Activated T-cell treated with anti-CD3 and anti-CD28 coated beads for 24 hours (primary cell): ENCODE data around the gene RBM42.

Experiments
- DNase-seq: peaks from one replicate; pipeline ENCODE4 v3.0.0-alpha.2; 2020; ENCODE audit warnings: low read depth

Gene RBM42

DNA sequence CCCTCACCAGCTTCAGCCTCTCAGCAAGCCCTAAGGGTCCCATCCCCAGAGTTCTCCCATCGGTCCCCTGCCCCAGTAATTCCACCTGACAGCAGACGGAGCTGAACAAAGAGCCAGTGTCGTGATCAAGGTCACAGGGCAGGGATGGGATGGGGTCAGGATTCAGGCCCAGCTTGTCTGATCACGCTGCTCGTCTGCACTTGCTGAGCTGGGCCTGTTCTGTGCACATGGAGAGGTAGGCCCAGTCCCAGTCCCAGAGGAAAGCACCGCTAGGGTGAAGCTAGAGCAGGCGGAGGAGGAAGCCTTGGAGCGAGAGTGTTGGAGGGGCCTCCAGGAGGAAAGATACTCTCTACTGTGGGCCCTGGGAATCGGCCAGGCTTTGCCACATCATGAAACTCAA lies 7.1 kb upstream of the RBM42 start:
- no peak for DNase-seq

DNA sequence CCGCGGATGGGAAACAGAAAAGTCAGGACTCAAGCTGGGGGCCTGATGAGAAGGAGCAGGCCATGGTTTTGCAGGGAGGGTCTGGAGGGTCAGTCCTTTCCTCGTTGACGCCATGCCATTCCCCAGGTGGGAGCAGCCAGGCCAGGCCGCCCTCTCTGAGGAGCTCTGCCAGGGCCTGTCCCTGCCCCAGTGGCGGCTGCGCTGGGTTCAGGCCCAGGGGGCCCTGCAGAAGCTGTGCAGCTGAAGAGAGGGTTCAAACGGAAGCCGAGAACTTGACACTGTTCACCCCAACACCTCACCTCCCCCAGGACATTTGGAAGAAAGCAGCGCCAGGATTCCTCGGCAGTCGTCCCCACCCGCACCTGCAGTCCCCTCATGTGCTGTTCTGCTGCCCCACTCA lies 6.1 kb upstream of the RBM42 start:
- no peak for DNase-seq

DNA sequence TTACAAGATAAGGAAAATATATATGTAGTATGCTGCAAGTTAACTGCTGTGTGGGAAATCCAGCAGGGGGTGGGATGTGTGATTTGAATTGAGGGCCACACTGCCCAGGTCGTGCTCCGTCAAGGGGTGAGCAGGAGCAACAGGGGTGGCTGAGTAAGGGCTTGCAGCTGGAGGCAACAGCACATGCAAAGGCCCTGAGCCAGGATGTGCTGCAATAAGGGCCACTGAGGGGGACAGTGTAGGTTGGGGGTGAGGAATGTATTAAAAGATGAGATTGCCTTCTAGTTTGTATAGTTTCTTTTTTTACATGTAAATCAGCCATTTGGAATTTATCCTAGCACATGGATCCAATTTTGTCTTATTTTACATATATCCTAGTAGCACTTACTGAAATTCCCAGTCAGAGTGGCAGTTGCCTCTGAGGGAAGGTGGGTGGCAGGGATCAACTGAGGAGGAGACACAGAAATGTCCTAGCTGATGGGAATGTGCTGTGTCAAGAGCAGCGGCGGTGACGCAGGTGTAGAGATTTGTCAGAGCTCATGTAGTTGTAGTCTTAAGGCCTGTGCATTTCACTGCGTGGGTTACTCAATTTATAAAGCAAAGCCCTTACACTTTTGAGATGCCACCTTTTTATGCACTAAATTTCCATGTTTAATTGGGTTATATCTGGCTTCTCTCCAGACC lies 5.4 kb upstream of the RBM42 start:
- DNase-seq: no peak

DNA sequence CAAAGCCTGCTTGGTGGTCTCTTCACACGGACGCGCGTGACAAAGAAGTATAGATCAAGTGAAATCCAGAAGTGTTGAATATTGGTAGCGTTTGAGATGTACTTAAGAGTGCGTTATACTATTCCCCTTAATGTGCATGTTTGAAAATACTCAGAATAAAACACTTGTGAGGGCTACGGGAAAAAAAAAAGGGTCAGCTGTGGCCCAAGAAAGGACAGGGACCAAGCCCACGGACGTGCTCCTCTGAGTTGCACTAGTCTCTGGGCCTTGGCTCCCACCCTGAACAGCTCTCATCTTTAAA lies 622 bp upstream of the RBM42 start:
- DNase-seq: no peak

DNA sequence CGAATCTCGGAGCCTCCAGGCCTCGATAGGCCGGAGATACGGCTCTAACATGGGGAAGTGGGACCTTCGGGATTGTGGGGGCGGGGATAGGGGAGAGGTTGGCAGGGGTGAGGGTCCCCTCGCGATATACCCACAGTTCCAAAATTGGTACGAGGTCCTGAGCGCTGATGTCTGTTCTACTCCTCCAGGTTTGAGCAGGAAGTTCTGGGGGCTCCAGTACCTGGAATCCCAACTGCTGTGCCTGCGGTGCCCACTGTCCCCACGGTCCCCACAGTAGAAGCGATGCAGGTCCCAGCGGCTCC lies 447 bp downstream of the RBM42 start:
- no peak for DNase-seq

DNA sequence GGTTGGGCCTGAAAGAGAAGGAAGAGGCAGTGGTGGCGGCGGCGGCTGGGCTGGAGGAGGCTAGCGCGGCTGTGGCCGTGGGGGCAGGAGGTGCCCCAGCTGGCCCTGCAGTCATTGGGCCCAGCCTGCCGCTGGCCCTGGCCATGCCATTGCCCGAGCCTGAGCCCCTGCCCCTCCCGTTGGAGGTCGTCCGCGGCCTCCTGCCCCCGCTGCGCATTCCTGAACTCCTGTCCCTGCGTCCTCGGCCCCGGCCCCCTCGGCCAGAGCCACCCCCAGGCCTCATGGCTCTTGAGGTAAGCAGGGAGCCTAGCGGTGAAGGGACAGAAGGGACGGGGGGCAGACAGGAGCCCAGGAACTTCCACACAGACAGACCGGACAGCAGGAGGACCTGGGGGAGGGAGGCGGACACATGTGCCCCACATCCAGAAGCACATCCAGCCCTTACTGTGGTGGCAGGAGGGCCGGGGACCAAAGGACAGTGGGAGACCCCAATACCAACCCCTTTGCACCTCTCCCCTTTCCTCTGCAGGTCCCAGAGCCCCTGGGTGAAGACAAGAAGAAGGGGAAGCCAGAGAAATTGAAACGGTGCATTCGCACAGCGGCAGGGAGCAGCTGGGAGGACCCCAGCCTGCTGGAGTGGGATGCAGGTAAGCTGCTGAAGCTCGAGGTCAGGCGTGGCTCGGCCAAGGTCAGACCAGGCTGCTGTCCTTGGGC lies 5.0 kb downstream of the RBM42 start:
- DNase-seq: no peak

DNA sequence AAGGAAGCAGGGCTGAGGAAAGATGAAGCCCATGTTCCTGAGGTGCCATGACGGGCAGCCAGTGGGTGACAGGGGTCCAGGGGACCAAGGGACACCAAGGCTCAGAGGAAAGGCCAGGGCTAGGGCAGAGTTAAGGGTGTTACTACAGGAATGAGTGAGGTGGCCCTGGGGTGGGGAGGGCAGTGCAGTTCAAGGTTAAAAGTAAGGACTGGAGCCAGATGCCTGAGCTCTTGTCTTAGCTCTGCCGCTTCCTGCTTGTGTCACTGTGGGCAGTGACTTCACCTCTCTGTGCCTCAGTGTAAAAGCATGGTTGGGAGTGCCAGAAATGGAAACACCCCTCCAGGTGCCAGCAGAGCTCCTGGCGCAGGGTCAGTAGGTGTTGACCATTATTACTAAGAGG lies 7.8 kb downstream of the RBM42 start:
- DNase-seq: no peak

DNA sequence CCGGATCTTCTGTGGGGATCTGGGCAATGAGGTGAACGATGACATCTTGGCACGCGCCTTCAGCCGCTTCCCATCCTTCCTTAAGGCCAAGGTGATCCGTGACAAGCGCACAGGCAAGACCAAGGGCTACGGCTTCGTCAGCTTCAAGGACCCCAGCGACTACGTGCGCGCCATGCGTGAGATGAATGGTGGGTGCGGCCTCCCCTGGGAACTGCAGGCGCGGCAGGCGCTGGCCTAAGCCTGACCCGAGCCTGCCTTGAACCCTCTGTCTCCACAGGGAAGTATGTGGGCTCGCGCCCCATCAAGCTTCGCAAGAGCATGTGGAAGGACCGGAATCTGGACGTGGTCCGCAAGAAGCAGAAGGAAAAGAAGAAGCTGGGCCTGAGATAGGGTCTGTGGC lies 8.3 kb downstream of the RBM42 start:
- DNase-seq: no peak

- DNase-seq: no peak
These were observed 10.4 kb downstream of the RBM42 start for GRCh38 chr19:35639321-35639639.

DNA sequence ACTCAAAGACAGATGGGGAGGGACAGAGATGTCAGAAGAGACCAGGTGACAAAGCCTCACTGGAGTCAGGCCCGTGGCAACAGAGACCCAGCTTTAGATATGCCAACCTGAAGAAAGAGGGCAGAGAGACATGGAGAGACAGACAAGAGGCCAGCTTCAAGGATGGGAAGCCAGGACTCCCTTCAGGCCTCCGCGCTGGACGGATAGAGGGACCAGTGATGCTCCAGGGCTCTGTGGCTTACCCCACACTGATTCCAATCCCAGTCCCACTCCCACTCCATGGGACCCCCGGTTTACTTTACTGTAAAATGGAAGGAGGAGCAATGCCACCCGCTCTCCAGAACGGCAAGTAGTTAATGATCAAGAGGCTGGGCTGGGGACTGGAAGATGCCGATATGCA lies 11.0 kb downstream of the RBM42 start:
- no peak for DNase-seq

GRCh38 chr19:35641515-35642151 lies 12.8 kb downstream of the RBM42 start, which contains the start of gene ETV2:
ETV2 (plus strand) TSS chr19:35641745; CDS start chr19:35642461, 716 bp downstream.
- DNase-seq: peak; percentile 22

DNA sequence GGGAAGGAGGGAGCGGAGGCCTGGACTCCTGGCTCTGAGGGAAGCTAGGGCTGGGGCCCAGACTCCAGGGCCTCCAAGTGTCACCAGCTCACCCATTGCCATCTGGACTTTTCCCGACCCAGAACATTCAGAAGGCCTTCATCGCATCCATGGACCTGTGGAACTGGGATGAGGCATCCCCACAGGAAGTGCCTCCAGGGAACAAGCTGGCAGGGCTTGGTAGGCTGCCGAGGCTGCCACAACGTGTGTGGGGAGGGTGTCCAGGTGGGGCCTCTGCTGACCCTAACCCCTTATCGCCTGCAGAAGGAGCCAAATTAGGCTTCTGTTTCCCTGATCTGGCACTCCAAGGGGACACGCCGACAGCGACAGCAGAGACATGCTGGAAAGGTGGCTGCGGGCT lies 13.5 kb downstream of the RBM42 start:
- DNase-seq: no peak

- no peak for DNase-seq
These were observed 14.0 kb downstream of the RBM42 start for GRCh38 chr19:35642798-35643254.

GRCh38 chr19:35643255-35644205 lies 14.7 kb downstream of the RBM42 start:
- DNase-seq: peak; percentile 69

DNA sequence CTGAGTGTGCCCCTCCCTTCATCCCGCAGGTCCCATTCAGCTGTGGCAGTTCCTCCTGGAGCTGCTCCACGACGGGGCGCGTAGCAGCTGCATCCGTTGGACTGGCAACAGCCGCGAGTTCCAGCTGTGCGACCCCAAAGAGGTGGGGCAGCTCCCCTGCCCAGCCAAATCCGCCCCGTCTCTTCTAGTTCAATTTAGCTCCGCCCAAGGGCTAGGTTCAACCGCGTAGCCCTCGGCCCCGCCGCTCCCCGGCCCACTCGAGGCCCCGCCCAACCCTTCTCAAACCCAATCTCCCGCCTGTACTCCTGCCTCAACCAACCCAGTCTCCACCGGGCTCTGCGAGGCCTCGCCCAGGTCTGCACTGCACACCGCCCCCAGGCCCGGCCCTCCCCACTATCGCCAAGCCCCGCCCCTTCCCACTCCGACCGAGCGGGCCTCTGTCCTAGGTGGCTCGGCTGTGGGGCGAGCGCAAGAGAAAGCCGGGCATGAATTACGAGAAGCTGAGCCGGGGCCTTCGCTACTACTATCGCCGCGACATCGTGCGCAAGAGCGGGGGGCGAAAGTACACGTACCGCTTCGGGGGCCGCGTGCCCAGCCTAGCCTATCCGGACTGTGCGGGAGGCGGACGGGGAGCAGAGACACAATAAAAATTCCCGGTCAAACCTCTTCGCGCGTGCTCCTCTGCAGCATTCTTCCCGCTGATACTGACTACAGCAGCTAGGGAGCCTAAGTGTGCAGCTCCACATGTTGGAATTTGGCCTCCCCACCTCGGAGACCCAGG lies 15.6 kb downstream of the RBM42 start:
- DNase-seq: peak; percentile 95

- DNase-seq: peak; percentile 74
These were observed 16.3 kb downstream of the RBM42 start for GRCh38 chr19:35644987-35645679.

DNA sequence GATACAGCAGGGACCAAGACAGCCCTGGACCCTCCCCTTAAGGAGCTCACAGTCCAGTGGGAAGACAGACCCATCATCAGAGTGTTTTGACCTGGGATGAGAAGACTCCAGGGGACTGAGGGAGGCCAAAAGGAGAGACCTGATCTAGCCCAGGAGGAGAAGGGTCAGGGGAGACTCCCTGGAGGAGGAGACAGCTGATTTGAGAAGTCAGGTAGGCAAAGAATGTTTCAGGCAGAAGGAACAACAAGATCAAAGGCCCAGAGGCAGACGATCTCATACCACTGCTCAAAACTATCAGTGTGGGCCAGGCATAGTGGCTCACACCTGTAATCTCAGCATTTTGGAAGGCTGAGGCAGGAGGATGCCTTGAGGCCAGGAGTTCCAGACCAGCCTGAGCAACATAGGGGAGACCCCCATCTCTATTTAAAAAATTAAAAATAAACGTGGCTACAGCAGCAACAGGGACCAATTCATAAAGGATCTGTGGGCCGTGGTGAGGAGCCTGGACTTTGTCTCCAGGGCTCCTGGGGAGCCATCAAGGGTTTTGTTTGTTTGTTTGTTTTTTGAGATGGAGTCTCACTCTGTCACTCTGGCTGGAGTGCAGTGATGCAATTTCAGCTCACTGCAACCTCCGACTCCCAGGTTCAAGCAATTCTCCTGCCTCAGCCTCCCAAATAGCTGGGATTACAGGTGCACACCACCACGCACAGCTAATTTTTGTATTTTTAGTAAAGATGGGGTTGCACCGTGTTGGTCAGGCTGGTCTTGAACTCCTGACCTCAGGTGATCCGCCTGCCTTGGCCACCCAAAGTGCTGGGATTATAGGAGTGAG lies 17.1 kb downstream of the RBM42 start:
- no peak for DNase-seq

DNA sequence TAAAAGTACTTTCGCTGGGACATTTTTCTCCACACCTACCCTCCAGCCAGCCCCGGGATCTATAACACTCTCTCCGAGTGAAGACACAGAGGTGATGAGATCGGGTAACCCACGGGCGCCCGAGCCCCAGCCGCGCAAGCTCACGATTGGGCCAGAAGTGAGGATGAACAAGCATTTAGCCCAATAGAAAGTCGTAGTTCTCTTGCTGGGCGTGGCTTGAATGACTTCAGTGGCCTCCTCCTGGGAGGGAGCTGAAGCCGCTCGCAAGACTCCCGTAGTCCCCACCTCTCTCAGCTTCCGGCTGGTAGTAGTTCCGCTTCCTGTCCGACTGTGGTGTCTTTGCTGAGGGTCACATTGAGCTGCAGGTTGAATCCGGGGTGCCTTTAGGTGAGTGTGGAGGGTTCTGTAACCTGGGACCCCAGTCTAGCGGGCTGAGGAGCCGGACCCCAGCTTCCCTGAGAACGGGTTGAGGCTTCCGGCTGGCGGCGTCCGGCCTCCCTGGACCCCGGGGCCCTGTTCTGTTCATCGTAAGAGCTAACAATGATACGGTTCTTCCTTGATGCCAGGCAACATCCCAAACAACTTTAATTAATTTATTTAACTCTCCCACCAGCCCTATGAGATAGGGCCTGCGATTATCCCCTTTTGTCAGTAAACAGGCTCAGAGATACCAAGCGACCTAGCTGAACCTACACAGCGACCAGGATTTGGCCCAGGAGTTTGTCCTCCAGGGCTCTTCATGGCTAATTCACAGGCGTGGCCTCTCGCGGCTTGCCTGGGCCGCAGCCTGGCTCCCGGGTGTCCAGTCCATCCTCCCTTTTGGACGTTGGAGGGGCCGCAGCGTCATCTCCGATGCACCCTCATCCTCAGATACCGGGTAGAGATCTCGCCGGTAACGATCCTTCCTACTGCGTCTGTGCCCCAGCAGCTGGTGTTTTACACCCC lies 19.5 kb downstream of the RBM42 start, which contains the start of gene COX6B1:
Gene COX6B1, plus strand, starts transcription at position 307 of the 945 bp plus-strand sequence. CDS start 2,921 bp downstream, outside the sequence.
- DNase-seq: peak; percentile 89

- no peak for DNase-seq
These were observed 21.7 kb downstream of the RBM42 start for GRCh38 chr19:35650581-35650980.
